GM21515 (cell line): ENCODE results near the gene SYPL2.
"Not testable (repeated sequence)": the region's sequence is repeated elsewhere in the genome, so short reads cannot be mapped to it uniquely, and the experiment has no call there.

Experiments
- ATAC-seq: cut with Tn5 transposase; IDR thresholded peaks from one replicate; pipeline ENCODE4 v1.9.1; 2021; ENCODE audit not compliant: unreplicated experiment

Gene SYPL2

DNA sequence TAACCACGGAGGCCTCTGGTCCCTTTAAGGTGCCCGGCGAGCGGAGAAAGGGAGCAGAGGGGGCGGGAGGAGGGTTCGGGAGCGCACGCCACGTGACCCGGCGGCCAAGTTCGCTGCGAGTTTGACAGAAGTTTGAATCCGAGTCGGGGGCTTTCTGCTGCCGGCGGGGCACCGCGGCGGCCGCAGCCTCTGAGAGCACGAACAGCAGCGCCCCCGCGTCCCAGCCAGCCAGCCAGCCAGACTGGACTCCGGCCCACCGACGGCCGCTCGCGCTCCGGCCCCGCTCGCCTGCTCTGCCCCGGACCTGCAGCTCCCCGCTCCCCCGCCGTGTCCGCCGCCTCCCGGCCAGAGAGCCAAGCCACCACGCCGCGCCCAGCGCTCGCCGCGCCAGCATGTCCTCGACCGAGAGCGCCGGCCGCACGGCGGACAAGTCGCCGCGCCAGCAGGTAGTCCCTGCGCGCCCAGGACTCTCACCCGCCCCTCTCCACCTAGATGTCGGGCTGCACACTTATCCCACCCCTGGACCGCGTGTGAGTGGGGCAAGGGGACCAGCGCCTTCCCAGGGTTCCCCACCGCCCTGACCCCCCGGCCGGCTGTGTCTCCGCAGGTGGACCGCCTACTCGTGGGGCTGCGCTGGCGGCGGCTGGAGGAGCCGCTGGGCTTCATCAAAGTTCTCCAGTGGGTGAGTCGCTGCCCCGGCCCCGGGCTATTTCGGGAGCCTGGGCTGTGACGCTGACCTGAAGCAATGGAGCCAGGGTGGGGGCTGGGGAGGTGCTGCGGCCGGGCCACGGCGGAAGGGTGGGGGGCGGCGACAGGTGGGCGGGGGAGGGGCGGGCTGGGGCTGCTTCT lies at the start of gene SYPL2:
SYPL2 (plus strand) TSS at position 95 of the 849 bp plus-strand sequence; CDS start at position 393, 298 bp downstream.
- ATAC-seq, result no peak

GRCh38 chr1:109423498-109423897 lies 42.8 kb upstream of the SYPL2 start:
- no peak for ATAC-seq

- ATAC-seq, result peak; percentile 24
Measured at GRCh38 chr1:109425391-109426280, 40.7 kb upstream of the SYPL2 start.

- ATAC-seq, result peak; percentile 97
Measured at GRCh38 chr1:109426281-109427170, 39.8 kb upstream of the SYPL2 start, which contains the start of gene PSMA5. Gene PSMA5, minus strand, starts transcription at chr1:109426448. Its CDS starts 118 bp downstream, at chr1:109426330.

GRCh38 chr1:109427171-109427467 lies 39.2 kb upstream of the SYPL2 start:
- no peak for ATAC-seq

- ATAC-seq, result no peak
Measured at GRCh38 chr1:109432336-109432735, 34.0 kb upstream of the SYPL2 start.

- no peak for ATAC-seq
Measured at GRCh38 chr1:109433322-109433721, 33.0 kb upstream of the SYPL2 start.

DNA sequence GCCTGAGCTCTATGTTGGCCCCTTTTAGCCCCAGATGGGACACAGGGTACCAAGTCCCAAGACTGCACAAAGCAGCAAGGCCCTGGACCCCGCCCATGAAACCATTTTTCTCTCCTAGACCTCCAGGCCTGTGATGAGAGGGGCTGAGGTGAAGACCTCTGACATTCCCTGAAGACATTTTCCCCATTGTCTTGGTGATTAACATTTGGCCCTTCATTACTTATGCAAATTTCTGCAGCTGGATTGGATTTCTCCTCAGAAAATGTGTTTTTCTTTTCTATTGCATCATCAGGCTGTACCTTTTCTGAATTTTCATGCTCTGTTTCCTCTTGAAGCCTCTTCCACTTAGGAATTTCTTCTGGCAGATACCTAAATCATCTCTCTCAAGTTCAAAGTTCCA lies 31.9 kb upstream of the SYPL2 start:
- no peak for ATAC-seq

GRCh38 chr1:109438798-109439297 lies 27.5 kb upstream of the SYPL2 start:
- no peak for ATAC-seq

- no peak for ATAC-seq
Measured at GRCh38 chr1:109441069-109441468, 25.3 kb upstream of the SYPL2 start.

- ATAC-seq, result no peak
Measured at GRCh38 chr1:109443476-109443875, 22.9 kb upstream of the SYPL2 start.

DNA sequence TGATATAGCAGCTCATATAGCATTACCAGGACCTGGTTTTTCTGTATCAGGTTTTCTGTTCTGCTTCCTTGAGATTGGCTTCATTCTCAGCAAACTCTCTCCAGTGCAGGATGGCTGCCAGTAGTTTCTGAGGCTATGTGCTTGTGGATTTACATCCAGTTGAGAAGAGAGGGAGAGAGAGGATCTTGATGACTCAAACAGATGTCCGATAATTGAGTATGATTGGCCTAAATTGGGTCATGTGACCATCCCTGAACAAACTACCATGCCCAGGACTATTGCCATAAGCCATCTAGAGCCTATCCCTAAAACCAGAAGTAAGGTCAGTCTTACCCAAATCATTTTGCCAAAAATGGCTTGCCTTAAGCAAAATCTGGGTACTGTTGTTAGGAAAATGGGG lies 22.0 kb upstream of the SYPL2 start:
- ATAC-seq, result no peak

DNA sequence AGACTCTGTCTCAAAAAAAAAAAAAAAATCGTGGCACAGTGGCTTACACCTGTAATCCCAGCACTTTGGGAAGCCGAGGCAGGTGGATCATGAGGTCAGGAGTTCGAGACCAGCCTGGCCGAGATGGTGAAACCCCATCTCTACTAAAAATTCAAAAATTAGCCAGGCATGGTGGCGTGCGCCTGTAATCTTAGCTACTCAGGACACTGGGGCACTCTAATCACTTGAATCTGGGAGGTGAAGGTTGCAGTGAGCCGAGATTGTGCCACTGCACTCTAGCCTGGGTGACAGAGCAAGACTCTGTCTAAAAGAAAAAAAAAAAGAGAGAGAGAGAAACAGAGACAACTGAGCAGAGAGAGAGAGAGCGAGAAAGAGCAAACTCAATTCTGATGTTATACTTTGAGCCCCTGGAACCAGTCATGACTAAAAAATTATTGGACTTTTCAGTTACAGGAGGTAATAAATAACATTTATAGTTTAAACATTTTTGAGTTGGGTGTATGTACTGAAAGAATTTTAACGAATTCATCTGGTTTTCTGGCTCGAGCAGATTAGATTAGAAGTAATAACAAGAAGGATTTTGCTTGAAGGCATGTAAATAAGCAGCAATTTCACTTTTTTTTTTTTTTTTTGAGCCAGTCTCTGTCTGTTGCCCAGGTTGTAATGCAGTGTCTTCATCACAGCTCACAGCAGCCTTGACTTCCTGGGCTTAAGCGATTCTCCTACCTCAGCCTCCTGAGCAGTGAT lies 20.2 kb upstream of the SYPL2 start:
- ATAC-seq, result not testable (repeated sequence)

DNA sequence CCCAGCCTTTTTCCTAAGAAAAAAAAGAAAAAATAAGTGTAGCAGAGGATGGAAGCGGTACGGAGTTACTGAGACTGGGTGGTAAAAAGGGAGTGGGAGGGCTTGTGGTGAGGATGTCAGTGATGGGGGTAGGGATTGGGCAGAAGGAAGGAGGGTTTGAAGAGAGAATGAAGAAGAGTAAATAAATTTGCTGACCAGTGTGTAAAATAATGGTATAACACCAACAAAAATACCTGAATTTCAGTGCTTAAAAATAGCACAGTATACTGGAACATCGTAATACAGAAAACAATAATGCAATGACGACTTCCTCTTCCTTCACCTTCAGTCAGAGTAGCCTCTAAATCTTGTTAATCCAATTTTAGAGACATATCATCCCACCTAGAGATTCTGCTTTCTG lies 18.8 kb upstream of the SYPL2 start:
- no peak for ATAC-seq

GRCh38 chr1:109454497-109455133 lies 11.7 kb upstream of the SYPL2 start:
- ATAC-seq, result no peak

- no peak for ATAC-seq
Measured at GRCh38 chr1:109457819-109458218, 8.5 kb upstream of the SYPL2 start.

GRCh38 chr1:109466125-109466451 lies 258 bp upstream of the SYPL2 start:
- no peak for ATAC-seq

- no peak for ATAC-seq
Measured at GRCh38 chr1:109467301-109467777, 993 bp downstream of the SYPL2 start.

DNA sequence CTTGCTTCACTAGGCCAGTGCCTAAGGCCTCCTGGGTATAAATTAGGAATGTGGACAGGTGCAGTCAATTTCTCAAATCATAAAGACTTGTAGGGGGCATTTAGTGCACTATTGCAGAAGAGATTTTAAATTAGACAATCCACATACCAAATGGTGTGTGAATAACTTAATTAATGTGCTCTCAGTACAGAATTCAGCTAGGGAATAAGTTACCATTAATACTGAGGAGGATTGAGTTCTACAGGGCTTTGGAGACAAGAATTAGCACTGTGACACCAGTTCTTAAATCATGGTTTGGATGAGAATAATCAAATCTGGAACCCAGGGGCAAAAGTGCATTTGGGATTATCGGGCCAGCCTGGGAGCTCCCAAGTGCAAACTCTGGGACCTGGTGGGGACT lies 1.7 kb downstream of the SYPL2 start:
- no peak for ATAC-seq

DNA sequence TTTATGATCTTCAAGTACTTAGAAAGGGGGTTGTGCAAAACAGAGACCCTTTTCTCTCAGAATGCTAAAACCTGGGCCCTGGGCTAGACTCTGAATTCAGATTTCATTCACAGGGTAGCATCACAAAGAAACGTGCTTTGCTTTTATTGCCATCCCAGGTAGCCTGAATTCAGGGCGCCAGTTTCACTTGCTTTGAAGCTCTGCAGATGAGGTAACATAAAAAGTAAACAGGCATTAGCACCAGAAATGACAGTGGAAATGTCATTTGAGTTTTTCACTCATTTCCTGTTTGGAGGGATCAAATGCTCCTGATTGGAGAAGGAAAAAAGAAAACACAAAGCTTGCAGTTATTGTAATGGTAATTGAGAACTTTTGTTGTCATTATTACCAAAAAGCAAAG lies 2.6 kb downstream of the SYPL2 start:
- no peak for ATAC-seq
